ENCODE data around the gene INF2.

Gene INF2

DNA sequence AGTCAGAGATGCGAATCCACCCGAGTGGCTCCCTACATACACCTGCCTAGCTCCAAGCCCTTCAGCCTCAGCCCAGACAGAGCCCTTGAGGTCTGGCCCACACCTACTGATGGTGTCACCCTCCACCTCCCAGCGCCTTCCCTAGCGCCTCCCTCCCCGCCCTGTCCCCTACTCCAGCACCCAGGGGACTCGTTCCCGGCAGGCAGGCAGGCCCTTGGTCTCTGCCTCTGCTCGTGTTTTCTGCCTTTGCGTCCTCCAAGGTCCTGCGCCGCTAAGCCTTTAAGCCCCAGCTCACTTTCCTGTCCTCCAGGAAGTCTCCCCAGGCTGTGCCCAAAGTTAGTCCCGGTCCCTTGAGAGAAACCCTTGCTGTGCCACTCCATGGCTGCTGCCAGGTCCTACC, 12.7 kb downstream of the INF2 start:
- Histone ChIP-seq H3K9ac (ENCODE audit: low read length) (no peak overlapping the region), H3K9me3 (ENCODE audit: low read length) (no peaks in the 10 kb centered on the region), H3K27ac (ENCODE audit: low read depth, low read length) (no peak overlapping the region), H3K4me1 (ENCODE audit: insufficient read depth, low read length) (peaks cover 36% of the 10 kb centered on the region), H3K36me3 (ENCODE audit: insufficient read depth, low read length) (peaks cover 15% of the 10 kb centered on the region), H3K27me3 (ENCODE audit: control insufficient read depth in 1 of 2, insufficient read depth in 2 of 2, low read length in 2 of 2) (no peaks in the 10 kb centered on the region), H3K4me3 (ENCODE audit: low read depth in 1 of 2, low read length in 2 of 2) (no peak overlapping the region)

- Histone ChIP-seq H3K36me3 (ENCODE audit: insufficient read depth, low read length) (peaks cover 15% of the 10 kb centered on the region), H3K27me3 (ENCODE audit: control insufficient read depth in 1 of 2, insufficient read depth in 2 of 2, low read length in 2 of 2) (no peaks in the 10 kb centered on the region), H3K9ac (ENCODE audit: low read length) (no peak overlapping the region), H3K9me3 (ENCODE audit: low read length) (no peaks in the 10 kb centered on the region), H3K4me3 (ENCODE audit: low read depth in 1 of 2, low read length in 2 of 2) (no peak overlapping the region), H3K27ac (ENCODE audit: low read depth, low read length) (no peak overlapping the region), H3K4me1 (ENCODE audit: insufficient read depth, low read length) (peaks cover 31% of the 10 kb centered on the region)
Observed at GRCh38 chr14:104702673-104703072, 13.3 kb downstream of the INF2 start.

- H3K36me3 ChIP-seq (ENCODE audit: insufficient read depth, low read length): peaks cover 15% of the 10 kb centered on the region
- no peak overlapping the region for H3K9ac ChIP-seq (ENCODE audit: low read length)
- H3K4me1 ChIP-seq (ENCODE audit: insufficient read depth, low read length): peaks cover 27% of the 10 kb centered on the region
Observed at GRCh38 chr14:104703269-104703668, 13.9 kb downstream of the INF2 start.

GRCh38 chr14:104704252-104704651, 14.8 kb downstream of the INF2 start:
- Histone ChIP-seq H3K27me3 (ENCODE audit: control insufficient read depth in 1 of 2, insufficient read depth in 2 of 2, low read length in 2 of 2) (no peaks in the 10 kb centered on the region), H3K27ac (ENCODE audit: low read depth, low read length) (no peak overlapping the region), H3K4me3 (ENCODE audit: low read depth in 1 of 2, low read length in 2 of 2) (no peak overlapping the region), H3K9me3 (ENCODE audit: low read length) (no peaks in the 10 kb centered on the region), H3K9ac (ENCODE audit: low read length) (no peak overlapping the region), H3K36me3 (ENCODE audit: insufficient read depth, low read length) (peaks cover 15% of the 10 kb centered on the region), H3K4me1 (ENCODE audit: insufficient read depth, low read length) (peaks cover 20% of the 10 kb centered on the region)

More at GRCh38 chr14:104703269-104703668, 13.9 kb downstream of the INF2 start:
- no peak overlapping the region for H3K4me3 ChIP-seq (ENCODE audit: low read depth in 1 of 2, low read length in 2 of 2)
- H3K9me3 ChIP-seq (ENCODE audit: low read length): no peaks in the 10 kb centered on the region
- H3K27me3 ChIP-seq (ENCODE audit: control insufficient read depth in 1 of 2, insufficient read depth in 2 of 2, low read length in 2 of 2): no peaks in the 10 kb centered on the region
- no peak overlapping the region for H3K27ac ChIP-seq (ENCODE audit: low read depth, low read length)

- H3K9me3 ChIP-seq (ENCODE audit: low read length): no peaks in the 10 kb centered on the region
- peaks cover 11% of the 10 kb centered on the region for H3K4me1 ChIP-seq (ENCODE audit: insufficient read depth, low read length)
- peaks cover 20% of the 10 kb centered on the region for H3K36me3 ChIP-seq (ENCODE audit: insufficient read depth, low read length)
Observed at GRCh38 chr14:104705340-104706047, 16.1 kb downstream of the INF2 start.

DNA sequence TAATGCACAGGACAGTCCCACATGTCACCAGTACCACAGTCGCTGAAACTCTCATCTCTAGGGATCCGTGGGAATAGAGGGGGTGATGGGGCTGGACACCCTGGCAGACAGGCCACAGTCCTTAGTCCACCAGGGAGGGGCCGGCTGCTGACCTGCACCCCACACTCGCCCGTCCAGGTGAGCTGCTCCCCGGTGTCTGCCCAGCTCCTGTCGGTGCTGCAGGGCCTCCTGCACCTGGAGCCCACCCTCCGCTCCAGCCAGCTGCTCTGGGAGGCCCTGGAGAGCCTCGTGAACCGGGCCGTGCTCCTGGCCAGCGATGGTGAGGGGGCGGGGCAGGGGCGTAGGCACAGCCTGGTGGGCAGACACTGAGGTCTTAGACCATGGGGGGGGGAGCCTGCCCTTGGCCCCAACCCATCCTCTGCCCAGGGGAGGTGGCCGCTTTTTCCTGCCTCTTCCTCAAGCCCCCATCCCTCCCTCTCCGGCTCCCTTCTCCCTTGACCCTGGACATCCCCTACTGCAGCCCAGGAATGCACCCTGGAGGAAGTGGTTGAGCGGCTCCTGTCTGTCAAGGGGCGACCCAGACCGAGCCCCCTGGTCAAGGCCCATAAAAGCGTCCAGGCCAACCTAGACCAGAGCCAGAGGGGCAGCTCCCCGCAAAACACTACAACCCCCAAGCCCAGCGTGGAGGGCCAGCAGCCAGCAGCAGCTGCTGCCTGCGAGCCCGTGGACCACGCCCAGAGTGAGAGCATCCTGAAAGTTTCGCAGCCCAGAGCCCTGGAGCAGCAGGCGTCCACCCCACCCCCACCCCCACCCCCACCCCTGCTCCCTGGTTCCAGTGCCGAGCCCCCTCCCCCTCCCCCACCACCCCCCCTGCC, 17.6 kb downstream of the INF2 start:
- no peak overlapping the region for H3K9ac ChIP-seq (ENCODE audit: low read length)
- H3K36me3 ChIP-seq (ENCODE audit: insufficient read depth, low read length): peaks cover 35% of the 10 kb centered on the region
- H3K4me1 ChIP-seq (ENCODE audit: insufficient read depth, low read length): peaks cover 9% of the 10 kb centered on the region
- H3K27ac ChIP-seq (ENCODE audit: low read depth, low read length): no peak overlapping the region
- H3K27me3 ChIP-seq (ENCODE audit: control insufficient read depth in 1 of 2, insufficient read depth in 2 of 2, low read length in 2 of 2): no peaks in the 10 kb centered on the region
- no peak overlapping the region for H3K4me3 ChIP-seq (ENCODE audit: low read depth in 1 of 2, low read length in 2 of 2)
- no peaks in the 10 kb centered on the region for H3K9me3 ChIP-seq (ENCODE audit: low read length)

More at GRCh38 chr14:104705340-104706047, 16.1 kb downstream of the INF2 start:
- Histone ChIP-seq H3K27me3 (ENCODE audit: control insufficient read depth in 1 of 2, insufficient read depth in 2 of 2, low read length in 2 of 2) (no peaks in the 10 kb centered on the region), H3K9ac (ENCODE audit: low read length) (no peak overlapping the region), H3K27ac (ENCODE audit: low read depth, low read length) (no peak overlapping the region), H3K4me3 (ENCODE audit: low read depth in 1 of 2, low read length in 2 of 2) (no peak overlapping the region)

- Histone ChIP-seq H3K4me1 (ENCODE audit: insufficient read depth, low read length) (peaks cover 9% of the 10 kb centered on the region), H3K27ac (ENCODE audit: low read depth, low read length) (no peak overlapping the region), H3K9me3 (ENCODE audit: low read length) (no peaks in the 10 kb centered on the region), H3K36me3 (ENCODE audit: insufficient read depth, low read length) (peaks cover 44% of the 10 kb centered on the region), H3K9ac (ENCODE audit: low read length) (no peak overlapping the region), H3K27me3 (ENCODE audit: control insufficient read depth in 1 of 2, insufficient read depth in 2 of 2, low read length in 2 of 2) (no peaks in the 10 kb centered on the region), H3K4me3 (ENCODE audit: low read depth in 1 of 2, low read length in 2 of 2) (no peak overlapping the region)
Observed at GRCh38 chr14:104707608-104708595, 18.5 kb downstream of the INF2 start.

DNA sequence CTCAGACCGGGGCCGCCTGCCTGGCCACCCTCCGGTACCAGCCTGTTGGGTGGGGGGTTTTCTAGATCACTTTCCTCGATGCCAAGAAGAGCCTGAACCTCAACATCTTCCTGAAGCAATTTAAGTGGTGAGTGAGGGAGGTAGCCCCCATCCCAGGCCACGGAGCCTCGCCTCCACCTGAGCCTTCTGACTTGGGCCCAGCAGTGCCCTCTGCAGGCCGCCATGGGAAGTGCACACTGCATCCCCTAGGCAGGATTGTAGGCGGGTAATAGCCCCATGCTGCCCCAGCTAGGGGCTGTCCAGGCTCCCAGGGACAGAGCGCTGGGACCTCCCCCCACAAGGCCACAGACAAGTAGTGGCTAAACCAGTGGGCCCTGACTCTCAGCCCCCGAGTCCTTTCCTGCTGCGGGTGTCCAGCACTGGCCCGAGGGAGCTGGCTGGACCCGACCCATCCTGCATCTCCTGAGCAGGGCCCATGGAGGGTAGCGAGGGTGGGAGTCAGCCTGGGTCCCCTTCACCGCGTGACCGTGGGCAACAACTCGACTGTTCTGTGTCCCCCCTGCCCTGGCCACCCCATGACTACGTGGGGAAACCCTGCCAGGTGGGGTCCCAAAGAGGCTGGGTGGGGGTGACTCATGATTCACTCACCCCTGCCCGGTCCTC, 19.3 kb downstream of the INF2 start:
- Histone ChIP-seq H3K27ac (ENCODE audit: low read depth, low read length) (no peak overlapping the region), H3K9ac (ENCODE audit: low read length) (no peak overlapping the region), H3K4me1 (ENCODE audit: insufficient read depth, low read length) (peaks cover 9% of the 10 kb centered on the region), H3K9me3 (ENCODE audit: low read length) (no peaks in the 10 kb centered on the region), H3K4me3 (ENCODE audit: low read depth in 1 of 2, low read length in 2 of 2) (no peak overlapping the region), H3K27me3 (ENCODE audit: control insufficient read depth in 1 of 2, insufficient read depth in 2 of 2, low read length in 2 of 2) (no peaks in the 10 kb centered on the region), H3K36me3 (ENCODE audit: insufficient read depth, low read length) (peaks cover 51% of the 10 kb centered on the region)

- Histone ChIP-seq H3K9me3 (ENCODE audit: low read length) (no peaks in the 10 kb centered on the region), H3K36me3 (ENCODE audit: insufficient read depth, low read length) (peaks cover 47% of the 10 kb centered on the region), H3K27ac (ENCODE audit: low read depth, low read length) (no peak overlapping the region), H3K4me1 (ENCODE audit: insufficient read depth, low read length) (peaks cover 9% of the 10 kb centered on the region), H3K27me3 (ENCODE audit: control insufficient read depth in 1 of 2, insufficient read depth in 2 of 2, low read length in 2 of 2) (no peaks in the 10 kb centered on the region), H3K9ac (ENCODE audit: low read length) (no peak overlapping the region), H3K4me3 (ENCODE audit: low read depth in 1 of 2, low read length in 2 of 2) (no peak overlapping the region)
Observed at GRCh38 chr14:104709387-104710039, 20.1 kb downstream of the INF2 start.

DNA sequence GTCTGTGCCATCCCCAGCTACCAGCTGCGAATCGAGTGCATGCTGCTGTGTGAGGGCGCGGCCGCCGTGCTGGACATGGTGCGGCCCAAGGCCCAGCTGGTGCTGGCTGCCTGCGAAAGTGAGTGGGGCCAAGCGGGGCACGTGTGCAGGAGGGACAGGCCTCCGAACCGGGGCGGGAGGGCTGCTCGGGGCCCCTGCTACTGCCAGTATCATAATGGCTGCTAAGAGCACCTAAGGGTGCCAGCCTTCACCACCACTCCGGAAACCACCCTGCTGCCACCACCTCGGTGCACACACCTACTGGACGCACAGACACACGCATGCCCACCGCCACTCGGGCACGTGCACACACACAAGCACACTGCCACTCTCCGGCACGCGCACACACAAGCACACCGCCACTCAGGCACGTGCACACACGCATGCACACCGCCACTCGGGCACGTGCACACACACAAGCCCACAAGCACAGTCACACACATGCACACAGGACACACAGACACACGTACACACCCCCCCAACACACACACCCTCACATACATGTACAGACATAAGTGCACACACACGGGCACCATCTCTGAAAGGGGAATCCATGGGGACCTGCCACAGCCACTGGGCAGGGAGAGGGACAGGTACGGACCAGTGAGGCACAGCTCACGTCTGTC, 20.8 kb downstream of the INF2 start:
- peaks cover 41% of the 10 kb centered on the region for H3K36me3 ChIP-seq (ENCODE audit: insufficient read depth, low read length)

More for the DNA sequence above, 20.8 kb downstream of the INF2 start:
- Histone ChIP-seq H3K9ac (ENCODE audit: low read length) (no peak overlapping the region), H3K4me3 (ENCODE audit: low read depth in 1 of 2, low read length in 2 of 2) (no peak overlapping the region), H3K27ac (ENCODE audit: low read depth, low read length) (no peak overlapping the region), H3K9me3 (ENCODE audit: low read length) (no peaks in the 10 kb centered on the region), H3K27me3 (ENCODE audit: control insufficient read depth in 1 of 2, insufficient read depth in 2 of 2, low read length in 2 of 2) (no peaks in the 10 kb centered on the region), H3K4me1 (ENCODE audit: insufficient read depth, low read length) (peaks cover 9% of the 10 kb centered on the region)

Measured in muscle layer of colon (tissue), 2 donors.